GM19239 (cell line): Measurements from ENCODE around the gene MYG1.
"Not testable (repeated sequence)": the region's sequence is repeated elsewhere in the genome, so short reads cannot be mapped to it uniquely, and the experiment has no call there.

Experiments
- DNase-seq: peaks from one replicate; pipeline ENCODE4 v3.0.0; 2011; ENCODE audit warnings: low spot score; ENCODE audit not compliant: insufficient read length
- FAIRE-seq: peaks from 2 replicates; lab custom pipeline; 2011; peaks lifted over from hg19 to GRCh38; lab: Jason Lieb, UNC

Gene MYG1

DNA sequence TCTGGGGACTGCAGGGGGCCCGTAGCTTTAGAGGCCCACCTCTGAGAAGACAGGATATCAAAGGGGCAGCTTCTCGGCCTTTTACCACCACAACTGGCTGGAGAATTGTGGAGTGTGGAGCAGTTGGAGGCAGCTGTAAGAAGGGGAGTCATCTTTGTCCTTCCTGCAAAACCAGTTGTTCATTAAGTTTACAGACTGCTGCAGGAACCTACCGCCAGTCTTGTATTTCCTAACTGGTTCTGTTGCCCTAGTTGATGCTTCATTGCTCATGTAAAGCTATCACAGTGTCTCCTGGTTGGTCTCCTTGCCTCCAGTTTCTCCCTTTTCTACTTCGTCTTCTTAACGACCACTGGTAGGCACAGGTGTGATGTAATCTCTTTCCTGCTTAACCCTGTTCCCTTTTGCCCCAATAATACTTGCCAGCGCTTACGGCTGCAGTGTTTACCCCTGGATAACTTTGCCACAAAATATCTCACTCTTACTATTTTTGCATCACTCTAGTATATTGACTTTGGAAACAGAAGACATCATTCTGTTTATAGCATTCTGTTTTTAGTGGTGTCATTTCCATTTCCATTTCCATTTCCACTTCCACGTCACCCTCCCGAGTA, 19.5 kb upstream of the MYG1 start:
- FAIRE-seq (peak; percentile 4), DNase-seq (no peak)

DNA sequence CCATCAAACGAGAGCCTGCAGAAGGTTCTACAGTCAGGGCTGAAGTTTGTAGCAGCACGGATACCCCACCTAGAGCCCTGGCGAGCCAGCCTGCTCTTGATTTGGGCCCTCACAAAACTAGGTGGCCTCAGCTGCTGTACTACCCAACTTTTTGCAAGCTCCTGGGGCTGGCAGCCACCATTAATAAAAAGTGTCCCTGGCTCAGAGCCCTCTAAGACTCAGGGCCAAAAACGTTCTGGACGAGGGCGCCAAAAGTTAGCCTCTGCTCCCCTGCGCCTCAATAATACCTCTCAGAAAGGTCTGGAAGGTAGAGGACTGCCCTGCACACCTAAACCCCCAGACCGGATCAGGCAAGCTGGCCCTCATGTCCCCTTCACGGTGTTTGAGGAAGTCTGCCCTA, 13.0 kb upstream of the MYG1 start:
- FAIRE-seq (no peak), DNase-seq (no peak)

DNA sequence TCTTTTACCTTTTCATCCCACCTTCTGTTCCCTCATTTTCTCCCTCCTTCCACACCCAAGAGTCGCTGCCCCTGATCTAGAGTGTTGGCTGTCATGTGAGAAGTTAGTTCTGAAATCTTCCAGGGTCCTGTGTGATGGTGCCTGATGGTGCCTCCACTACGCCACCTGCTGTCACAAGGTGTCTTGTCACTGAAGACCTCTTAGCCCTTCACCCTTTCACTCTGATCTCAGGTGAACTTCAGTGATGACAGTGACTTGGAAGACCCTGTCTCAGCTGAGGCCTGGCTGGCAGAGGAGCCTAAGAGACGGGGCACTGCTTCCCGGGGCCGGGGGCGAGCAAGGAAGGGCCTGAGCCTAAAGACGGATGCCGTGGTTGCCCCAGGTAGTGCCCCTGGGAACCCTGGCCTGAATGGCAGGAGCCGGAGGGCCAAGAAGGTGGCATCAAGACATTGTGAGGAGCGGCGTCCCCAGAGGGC, 11.7 kb upstream of the MYG1 start:
- DNase-seq (peak; percentile 60), FAIRE-seq (peak; percentile 83)

DNA sequence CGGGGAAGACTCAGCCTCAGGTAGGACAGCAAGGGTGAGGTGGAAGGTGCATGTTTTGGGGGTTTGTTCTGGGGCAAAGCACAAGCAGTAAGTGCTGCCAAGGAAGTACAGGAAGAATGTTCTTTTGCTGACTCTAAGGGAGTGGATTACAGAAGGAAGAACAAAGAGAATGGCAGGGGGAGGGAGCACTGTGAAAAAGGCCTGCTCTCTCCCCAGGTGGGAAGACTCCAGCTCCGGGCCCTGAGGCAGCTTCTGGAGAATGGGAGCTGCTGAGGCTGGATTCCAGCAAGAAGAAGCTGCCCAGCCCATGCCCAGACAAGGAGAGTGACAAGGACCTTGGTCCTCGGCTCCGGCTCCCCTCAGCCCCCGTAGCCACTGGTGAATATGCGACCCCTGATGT, 11.2 kb upstream of the MYG1 start:
- no peak for FAIRE-seq
- DNase-seq, result no peak

DNA sequence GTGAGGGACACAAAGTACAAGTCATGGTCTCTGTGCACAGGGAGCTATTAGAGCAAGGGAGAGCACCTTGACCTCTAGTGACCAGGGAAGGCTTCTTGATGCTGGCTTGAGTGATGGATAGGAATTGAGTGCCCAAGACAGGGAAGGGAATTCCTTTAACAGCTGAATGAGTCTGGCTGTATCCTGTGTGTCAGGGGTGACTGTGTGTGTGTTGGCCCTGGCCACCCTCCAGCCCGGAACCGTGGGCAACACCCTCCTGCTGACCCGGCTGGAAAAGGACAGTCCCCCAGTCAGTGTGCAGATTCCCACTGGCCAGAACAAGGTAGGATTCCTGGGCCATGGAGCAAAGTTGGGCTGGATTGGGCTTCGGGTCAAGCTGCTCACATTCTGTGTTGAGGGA, 9.6 kb upstream of the MYG1 start:
- DNase-seq, result no peak
- no peak for FAIRE-seq

DNA sequence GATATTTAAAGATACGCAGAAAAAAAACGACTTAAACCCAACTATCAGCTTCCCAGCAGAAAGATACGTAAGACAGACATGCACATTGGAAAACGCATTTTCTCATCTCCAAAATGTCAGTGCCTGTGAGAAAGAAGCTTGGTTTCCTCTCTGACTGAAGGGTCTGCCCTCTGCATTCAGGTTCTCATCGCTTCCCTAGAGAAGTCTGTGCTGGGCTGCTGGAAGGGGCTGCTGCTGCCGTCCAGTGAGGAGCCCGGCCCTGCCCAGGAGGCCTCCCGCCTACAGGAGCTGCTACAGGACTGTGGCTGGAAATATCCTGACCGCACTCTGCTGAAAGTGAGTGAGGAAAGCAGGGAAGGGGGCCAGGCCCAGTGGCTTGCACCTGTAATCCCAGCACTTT, 8.8 kb upstream of the MYG1 start:
- no peak for FAIRE-seq
- no peak for DNase-seq

DNA sequence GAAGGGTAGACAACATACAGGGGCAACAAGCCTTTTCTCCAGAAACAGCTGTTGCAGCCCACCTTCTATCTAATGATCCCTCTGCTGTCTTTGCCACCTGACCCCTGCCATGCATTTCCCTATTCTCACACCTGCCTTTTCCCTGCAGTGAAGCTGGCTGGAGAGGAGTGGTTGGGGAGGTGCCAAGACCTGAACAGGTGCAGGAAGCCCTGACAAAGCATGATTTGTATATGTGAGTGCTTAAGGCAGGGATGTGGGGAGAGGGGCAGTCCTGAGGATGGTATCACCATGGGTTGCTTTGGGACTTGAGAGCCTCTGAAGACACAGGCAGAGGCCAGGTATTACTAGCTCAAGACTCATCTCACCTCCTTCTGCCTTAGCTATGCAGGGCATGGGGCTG, 7.1 kb upstream of the MYG1 start:
- no peak for FAIRE-seq
- DNase-seq, result no peak

DNA sequence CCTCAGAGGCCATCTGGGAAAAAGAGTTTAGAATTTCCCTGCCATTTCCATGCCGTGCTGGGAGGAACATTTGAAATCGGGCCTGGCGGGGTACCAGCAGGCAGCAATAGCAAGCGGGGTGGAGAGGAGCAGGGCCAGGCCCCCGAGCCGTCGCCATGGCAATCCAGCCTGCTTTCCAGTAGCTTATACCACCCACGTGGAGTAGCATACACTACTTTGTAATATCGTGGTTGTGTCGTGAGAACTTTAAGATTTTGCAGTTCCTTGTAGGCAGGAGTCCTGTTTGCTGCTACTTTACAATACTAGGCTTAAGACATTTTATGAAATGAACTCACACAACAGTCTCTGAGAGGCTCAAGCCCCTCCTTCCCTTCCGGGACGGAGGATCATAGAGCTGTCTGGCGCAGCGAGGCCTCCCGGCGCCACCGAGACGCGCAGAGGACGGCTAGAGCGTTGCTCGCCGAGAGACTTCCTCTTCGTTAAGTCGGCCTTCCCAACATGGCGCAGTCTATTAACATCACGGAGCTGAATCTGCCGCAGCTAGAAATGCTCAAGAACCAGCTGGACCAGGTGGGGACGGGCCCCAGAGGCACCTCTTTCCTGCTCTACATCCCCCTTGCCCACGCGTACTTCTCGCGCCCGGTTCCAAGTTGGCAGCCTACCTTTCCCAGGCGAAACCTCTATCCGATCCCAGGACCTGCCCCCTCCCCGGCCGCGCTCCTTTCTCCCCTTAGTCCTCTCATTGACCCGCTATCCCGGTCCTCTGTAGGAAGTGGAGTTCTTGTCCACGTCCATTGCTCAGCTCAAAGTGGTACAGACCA, 4.2 kb upstream of the MYG1 start, which contains the start of gene PFDN5:
Gene PFDN5 (plus strand): TSS at position 473 of the 821 bp plus-strand sequence. CDS start 26 bp downstream, at position 499.
- DNase-seq (peak; percentile 85), FAIRE-seq (peak; percentile 99)

DNA sequence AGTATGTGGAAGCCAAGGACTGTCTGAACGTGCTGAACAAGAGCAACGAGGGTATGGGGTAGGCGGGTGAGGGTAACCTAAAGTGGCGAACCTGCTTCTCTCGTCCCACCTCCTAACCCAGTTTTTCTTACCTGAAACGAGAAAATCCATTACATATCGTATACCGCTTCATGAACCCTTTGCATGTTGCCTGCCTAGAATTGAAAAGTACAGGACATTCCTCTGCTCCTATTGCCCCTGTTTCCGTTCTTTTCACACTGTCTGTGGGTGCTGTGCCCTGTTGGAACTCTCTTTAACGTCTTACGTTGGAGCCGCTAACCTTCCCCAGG, 3.6 kb upstream of the MYG1 start:
- DNase-seq, result no peak
- no peak for FAIRE-seq

DNA sequence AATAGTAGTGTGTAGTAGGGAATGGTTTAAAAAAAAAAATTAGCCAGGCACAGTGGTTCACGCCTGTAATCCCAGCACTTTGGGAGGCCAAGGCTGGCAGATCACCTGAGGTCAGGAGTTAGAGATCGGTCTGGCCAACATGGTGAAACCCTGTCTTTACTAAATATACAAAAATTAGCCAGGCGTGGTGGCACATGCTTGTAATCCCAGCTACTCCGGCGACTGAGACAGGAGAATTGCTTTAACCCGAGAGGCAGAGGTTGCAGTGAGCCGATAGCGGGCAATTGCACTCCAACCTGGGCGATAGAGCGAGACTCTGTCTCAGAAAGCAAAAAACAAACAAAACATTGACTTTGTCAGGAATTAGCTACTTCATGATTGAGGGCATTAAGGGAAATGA, 2.4 kb upstream of the MYG1 start:
- FAIRE-seq, DNase-seq: not testable (repeated sequence)

DNA sequence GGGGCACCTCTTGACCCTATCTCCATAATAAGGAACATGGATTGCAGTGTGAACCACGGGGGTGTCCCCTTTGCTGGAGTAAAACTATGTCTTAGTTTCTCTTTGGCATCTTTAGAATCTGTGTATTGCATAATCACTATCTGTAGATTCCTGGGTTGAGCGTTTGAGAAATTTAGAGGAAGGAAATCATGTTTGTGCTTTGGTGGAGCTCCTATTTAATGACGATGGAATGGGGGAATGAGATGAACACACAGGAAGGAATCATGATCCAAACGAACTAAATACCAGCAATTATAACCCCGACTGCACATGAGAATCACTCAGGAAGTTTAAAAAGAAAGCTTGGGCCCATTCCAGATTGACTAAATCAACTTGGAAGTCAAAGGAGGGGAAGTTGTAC, 1.3 kb upstream of the MYG1 start:
- no peak for FAIRE-seq
- no peak for DNase-seq

DNA sequence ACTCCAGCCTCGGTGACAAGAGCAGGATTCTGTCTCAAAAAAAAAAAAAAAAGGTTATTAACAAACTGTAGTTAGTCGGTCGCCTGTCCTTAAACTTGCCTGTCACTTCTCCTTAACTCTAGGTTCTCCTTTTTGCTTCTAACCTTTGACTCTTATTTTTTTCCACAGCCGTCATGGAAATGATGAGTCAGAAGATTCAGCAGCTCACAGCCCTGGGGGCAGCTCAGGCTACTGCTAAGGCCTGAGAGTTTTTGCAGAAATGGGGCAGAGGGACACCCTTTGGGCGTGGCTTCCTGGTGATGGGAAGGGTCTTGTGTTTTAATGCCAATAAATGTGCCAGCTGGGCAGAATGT, 418 bp upstream of the MYG1 start:
- FAIRE-seq (no peak), DNase-seq (no peak)

DNA sequence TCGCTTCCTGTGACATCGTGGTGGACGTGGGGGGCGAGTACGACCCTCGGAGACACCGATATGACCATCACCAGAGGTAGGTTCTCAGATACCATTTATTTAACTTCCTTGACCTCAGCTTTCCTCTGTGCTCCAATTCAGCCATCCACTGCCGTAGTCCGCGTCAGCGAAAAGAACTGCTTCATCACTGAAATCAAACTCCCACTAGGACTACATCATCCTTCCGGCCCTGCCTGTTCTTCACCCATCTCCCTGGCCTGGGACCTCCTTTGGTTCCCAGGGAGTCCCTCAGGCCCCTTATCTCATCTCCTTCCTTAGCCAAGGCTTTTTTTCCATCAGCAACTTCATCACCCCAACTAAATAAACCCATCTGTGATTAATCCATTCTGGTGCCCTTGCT, 692 bp downstream of the MYG1 start:
- no peak for DNase-seq
- FAIRE-seq, result peak; percentile 14

DNA sequence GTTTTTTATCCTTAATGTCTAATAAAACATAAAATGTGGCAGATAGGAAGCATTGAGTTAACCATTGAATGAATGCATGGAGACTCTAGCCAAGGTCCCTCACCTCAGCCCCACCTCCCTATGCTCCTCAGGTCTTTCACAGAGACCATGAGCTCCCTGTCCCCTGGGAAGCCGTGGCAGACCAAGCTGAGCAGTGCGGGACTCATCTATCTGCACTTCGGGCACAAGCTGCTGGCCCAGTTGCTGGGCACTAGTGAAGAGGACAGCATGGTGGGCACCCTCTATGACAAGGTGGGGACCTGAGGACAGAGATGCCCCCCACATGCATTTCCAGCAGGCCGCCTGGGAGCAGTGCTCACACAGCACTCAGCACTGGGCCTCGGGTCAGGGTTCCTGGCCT, 3.4 kb downstream of the MYG1 start:
- DNase-seq, result no peak
- no peak for FAIRE-seq

DNA sequence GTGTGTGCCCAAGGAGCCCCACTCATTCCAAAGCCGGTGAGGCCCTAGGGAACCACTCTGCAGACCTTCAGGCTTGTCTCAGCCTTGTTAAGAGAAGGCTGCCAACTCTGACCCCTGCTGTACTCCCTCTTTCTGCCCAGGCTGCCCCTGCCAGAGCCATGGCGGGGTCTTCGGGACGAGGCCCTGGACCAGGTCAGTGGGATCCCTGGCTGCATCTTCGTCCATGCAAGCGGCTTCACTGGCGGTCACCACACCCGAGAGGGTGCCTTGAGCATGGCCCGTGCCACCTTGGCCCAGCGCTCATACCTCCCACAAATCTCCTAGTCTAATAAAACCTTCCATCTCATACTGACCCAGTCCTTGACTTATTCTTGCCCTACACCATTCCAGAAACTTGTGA, 7.3 kb downstream of the MYG1 start:
- DNase-seq (no peak), FAIRE-seq (no peak)

DNA sequence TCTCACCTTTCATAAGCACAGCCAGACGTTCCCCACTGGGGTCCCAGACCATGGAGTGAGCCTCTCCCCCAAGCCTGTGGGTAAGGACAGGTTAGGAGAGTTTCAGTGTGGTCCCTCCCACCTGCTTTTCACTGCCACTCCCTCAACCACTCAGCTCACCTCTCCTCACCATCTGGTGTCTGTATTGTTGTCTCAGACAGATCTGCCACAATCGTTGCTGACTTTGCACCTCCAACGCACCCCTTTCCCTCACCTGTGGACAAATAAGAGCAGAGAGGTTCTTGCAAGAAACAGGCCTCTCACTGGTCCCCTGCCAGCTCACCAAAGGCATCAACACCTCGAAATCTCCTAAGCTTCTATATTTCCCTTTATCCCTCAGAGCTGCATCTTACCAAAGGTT, 8.8 kb downstream of the MYG1 start:
- FAIRE-seq (no peak), DNase-seq (no peak)

DNA sequence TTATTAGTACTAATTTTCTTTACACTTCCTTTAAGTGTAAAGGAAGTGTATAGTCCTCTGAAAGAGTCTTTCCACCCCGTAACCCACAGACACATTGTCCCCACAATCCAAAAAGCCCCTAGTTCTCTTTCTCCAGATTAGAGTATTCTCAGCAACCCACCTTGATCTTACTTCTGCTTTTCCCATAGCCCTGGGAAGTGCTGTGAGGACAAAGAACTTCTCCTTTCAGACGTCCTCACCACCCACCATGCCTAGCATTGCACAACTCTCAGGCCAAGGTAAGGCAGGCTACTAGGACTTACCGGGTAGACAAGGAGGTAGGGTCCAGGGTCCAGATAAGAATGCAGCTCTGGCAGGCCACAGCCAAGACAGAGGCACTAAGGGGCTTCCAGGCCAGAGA, 14.5 kb downstream of the MYG1 start:
- DNase-seq, result no peak
- FAIRE-seq, result no peak

DNA sequence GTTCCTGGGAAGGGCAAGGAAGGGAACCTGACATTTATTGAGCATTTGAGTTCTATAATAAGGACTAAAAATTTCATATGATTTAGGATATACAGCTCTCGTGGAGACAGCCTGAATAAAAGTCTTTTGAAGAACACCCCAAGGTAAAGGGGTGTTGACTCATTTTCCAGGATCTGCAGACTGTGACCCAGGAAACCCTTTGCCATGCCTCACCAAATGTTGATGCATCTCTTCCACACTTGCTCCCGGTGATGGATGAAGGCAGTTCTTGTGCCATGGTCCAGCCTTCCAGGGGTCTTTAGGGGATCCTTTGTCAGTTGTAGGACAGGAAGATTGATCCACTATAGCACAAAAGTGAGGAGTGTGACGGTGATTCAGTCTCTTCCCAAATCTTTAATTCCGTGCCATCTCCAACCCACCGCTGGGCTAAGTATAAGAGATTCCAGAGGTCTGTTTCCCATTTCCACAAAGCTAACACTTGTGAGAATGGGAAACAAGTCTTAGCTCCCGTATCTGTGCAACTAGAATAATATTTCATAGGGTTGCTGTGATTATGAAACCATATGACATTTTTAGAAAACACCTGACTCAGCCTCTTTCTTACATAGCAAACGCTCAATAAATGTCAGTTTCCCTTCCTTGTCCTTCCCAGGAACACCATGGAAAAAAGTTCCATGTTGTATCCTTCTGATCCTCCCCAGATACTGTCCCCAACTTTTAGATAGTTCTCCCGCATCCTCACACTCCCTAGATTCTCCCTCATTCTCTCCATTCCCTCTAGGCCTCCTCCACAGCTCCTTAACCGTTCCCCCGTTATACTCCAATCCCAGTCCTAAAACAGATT, 21.1 kb downstream of the MYG1 start:
- FAIRE-seq, result no peak

DNA sequence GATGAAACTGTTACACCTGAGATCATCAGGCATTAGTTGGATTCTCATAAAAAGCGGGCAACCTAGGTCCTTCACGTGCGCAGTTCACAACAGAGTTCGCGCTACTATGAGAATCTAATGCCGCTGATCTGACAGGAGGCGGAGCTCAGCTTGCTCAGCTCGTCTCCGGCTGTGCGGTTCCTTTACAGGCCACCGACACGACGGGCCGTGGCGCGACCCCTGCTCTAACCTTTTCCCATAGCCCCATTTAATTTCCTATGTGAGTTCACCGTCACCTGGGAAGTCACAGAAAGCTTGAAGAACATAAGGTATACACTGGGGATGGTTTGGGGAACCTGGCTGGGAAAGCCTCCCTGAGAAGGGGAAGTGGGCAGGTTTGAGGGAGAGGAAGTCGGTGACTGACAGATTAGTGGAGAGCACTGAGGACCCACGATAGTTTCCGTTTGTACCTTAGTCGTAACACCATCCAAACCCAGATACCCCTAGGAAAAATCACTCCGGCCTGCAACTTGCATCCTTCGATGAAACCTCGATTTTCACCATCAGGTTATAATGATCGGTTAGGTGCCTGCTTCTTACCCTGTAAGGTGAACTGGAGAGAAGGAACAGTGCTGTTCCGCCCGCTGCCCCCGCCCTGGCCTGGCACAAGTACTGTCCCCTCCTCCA, 24.8 kb downstream of the MYG1 start:
- FAIRE-seq (peak; percentile 84), DNase-seq (peak; percentile 53)

More for the DNA sequence above, 21.1 kb downstream of the MYG1 start:
- no peak for DNase-seq

DNA sequence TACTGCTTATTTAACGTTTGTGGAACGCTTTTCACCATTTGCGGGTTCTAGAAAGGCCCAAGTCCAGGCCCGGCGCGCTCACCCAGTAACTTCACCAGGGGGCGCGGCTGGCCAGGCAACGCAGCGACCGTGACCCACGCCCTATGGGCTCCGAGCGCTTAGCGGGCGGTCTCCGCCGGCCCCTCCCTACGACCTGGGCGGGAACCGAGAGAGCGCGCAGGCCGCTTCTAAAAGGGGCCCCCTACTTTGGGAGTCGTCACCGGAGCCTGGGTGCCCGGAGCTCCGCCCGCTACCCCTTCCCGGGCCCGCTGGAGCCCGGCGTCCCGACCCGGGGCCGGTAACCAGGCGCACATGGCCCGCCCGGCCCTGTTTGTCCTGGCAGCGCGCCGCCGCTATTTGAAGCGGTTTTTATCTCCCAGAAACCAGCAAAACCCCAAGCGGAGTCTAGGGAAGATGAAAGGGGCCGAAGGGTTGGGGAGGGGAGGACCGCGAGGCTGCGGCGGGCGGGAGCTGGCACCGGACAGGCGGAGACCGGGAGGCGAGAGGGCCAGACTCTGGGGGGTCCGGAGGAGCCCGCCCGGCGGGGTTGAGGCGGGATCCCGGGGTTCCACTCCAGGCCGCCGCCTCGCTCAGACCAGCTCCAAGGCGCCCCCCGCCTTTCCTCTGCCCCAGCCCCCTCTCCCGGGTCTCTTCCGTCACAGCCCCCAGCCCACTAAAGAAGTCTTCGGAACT, 25.4 kb downstream of the MYG1 start:
- peak; percentile 91 for DNase-seq
- peak; percentile 65 for FAIRE-seq
